ENCODE results near the gene C10orf88. TPM values are rescaled to one million over a fixed set of nuclear protein-coding genes. Genes with fewer than 3 reads are reported as not detected.

Gene C10orf88
- polyA plus RNA-seq, 3 donors: 2.2 to 2.9 (median 2.7) TPM

DNA sequence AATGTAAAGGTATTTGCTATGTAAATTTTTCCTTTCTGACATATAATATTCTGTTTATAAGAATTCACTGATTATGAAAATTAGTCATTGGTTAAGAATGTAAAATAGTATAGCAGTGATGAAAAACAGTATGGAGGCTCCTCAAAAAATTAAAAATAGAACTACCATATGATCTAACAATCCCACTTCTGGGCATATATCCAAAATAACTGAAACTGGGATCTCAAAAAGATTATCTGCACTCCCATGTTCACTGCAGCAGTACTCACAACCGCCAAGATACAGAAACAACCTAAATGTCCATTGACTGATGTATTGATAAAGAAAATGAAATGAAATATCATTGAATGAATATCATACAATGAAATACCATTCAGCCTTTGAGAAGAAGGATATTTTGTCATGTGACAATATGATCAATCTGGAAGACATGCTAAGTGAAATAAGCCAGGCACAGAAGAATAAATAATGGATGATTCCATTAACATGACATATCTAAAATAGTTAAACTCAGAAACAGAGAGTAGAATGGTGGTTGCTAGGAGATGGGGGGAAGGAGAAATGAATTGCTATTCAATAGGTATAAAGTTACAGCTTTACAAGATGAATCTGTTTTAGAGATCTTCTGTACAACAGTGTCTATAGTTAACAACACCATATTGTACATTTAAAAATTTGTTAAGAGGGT, 14.0 kb downstream of the C10orf88 start:
- H2AFZ ChIP-seq (ENCODE audit: insufficient read depth, low read depth, low read length, poor library complexity, severe bottlenecking): no peak overlapping the region
- H3K36me3 ChIP-seq (replicated peaks in 1 of 2; ENCODE audit: control insufficient read depth in 1 of 2, insufficient read depth in 2 of 2, low read length in 2 of 2): peaks cover 23 to 53% of the 10 kb centered on the region in 2 donors
- no peak overlapping the region for H3K9ac ChIP-seq (ENCODE audit: insufficient read depth, low read length, poor library complexity, severe bottlenecking)
- H3K27ac Mint-ChIP-seq: no peak overlapping the region
- H3K4me3 ChIP-seq (replicated peaks in 1 of 3; ENCODE audit: low read depth in 2 of 3, low read length in 3 of 3): no peak overlapping the region
- TF ChIP-seq CTCF (IDR thresholded peaks at IDR 0.05): no peak
- no CpG with 5 or more reads among the region's 1 CpG for WGBS (ENCODE audit: insufficient coverage)
- H3K9me3 Mint-ChIP-seq: no peaks in the 10 kb centered on the region
- no peaks in the 10 kb centered on the region for H4K20me1 ChIP-seq (ENCODE audit: insufficient read depth, low read length)
- H3K9me3 ChIP-seq (replicated peaks in 1 of 2; ENCODE audit: control insufficient read depth in 1 of 2, insufficient read depth in 1 of 2, low read length in 2 of 2): no peaks in the 10 kb centered on the region
- no peaks in the 10 kb centered on the region for H3K27me3 ChIP-seq (ENCODE audit: control insufficient read depth in 2 of 2, insufficient read depth in 2 of 2, low read length in 2 of 2)
- intact Hi-C loops (cut with micrococcal nuclease): no loop called here
- H3K4me1 Mint-ChIP-seq: no peaks in the 10 kb centered on the region
- H3K4me1 ChIP-seq (ENCODE audit: control insufficient read depth in 1 of 2, insufficient read depth in 2 of 2, low read length in 2 of 2): no peaks in the 10 kb centered on the region
- no peak for DNase-seq
- no peak overlapping the region for H3K4me3 Mint-ChIP-seq
- H3K27me3 Mint-ChIP-seq (ENCODE audit: low read depth in 3 of 3): no peaks in the 10 kb centered on the region
- no peak overlapping the region for H3K4me2 ChIP-seq (replicated peaks; ENCODE audit: extremely low read depth, low read length, poor library complexity, severe bottlenecking)
- no peaks in the 10 kb centered on the region for H3K79me2 ChIP-seq (ENCODE audit: insufficient read depth, low read length)
- H3K36me3 Mint-ChIP-seq: peaks cover 40 to 46% of the 10 kb centered on the region in 2 donors
- no peak overlapping the region for H3K27ac ChIP-seq (ENCODE audit: low read depth in 1 of 2, low read length in 2 of 2)

DNA sequence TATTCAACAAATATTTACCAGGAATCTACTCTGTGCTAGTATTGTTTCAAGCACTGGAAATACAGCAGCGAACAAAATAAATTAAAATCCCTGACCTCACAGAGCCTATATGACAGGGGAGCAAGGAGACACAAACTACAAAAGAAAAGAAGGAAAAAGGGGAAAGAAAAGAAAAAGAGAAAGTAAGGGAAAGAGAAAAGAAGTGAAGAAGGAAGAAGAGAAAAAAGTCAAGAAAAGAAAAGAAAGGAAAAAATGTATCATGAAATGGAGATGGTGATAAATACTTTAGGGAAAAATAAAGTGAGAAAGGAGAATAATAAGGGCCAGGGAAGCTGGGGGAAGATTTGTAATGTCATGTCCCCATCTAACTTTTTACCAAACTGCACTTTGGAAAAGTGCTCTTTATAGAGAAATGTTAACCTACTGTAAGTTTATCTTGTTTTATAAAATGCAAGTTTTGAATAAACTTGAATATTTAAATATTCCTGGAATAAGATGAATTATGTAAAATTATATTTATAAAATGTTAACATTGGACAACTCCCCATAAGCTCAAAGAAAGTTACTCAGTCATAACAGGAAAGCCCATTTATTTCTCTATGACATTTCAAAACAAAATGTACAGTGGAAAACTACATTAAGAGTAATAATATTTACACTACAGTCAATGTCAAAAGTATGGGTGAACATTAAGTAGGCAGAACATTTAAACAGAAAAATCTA, 14.7 kb downstream of the C10orf88 start:
- Mint-ChIP-seq H3K36me3 (peaks cover 44 to 47% of the 10 kb centered on the region in 2 donors), H3K4me3 (no peak overlapping the region), H3K27me3 (ENCODE audit: low read depth in 3 of 3) (no peaks in the 10 kb centered on the region), H3K27ac (no peak overlapping the region), H3K9me3 (no peaks in the 10 kb centered on the region), H3K4me1 (no peaks in the 10 kb centered on the region)
- Histone ChIP-seq H3K4me1 (ENCODE audit: control insufficient read depth in 1 of 2, insufficient read depth in 2 of 2, low read length in 2 of 2) (no peaks in the 10 kb centered on the region), H3K4me3 (replicated peaks in 1 of 3; ENCODE audit: low read depth in 2 of 3, low read length in 3 of 3) (no peak overlapping the region), H3K36me3 (replicated peaks in 1 of 2; ENCODE audit: control insufficient read depth in 1 of 2, insufficient read depth in 2 of 2, low read length in 2 of 2) (peaks cover 23 to 53% of the 10 kb centered on the region in 2 donors), H4K20me1 (ENCODE audit: insufficient read depth, low read length) (no peaks in the 10 kb centered on the region), H3K9me3 (replicated peaks in 1 of 2; ENCODE audit: control insufficient read depth in 1 of 2, insufficient read depth in 1 of 2, low read length in 2 of 2) (no peaks in the 10 kb centered on the region), H3K27me3 (ENCODE audit: control insufficient read depth in 2 of 2, insufficient read depth in 2 of 2, low read length in 2 of 2) (no peaks in the 10 kb centered on the region), H3K4me2 (replicated peaks; ENCODE audit: extremely low read depth, low read length, poor library complexity, severe bottlenecking) (no peak overlapping the region), H3K9ac (ENCODE audit: insufficient read depth, low read length, poor library complexity, severe bottlenecking) (no peak overlapping the region), H3K79me2 (ENCODE audit: insufficient read depth, low read length) (no peaks in the 10 kb centered on the region), H3K27ac (ENCODE audit: low read depth in 1 of 2, low read length in 2 of 2) (no peak overlapping the region), H2AFZ (ENCODE audit: insufficient read depth, low read depth, low read length, poor library complexity, severe bottlenecking) (no peak overlapping the region)
- no peak for DNase-seq
- WGBS (ENCODE audit: insufficient coverage): no CpG with 5 or more reads among the region's 1 CpG
- intact Hi-C loops (cut with micrococcal nuclease): no loop called here
- no peak for TF ChIP-seq CTCF (IDR thresholded peaks at IDR 0.05)
